GM12875 (cell line): ENCODE data around the gene MGMT.

ENCODE experiments used
- H3K4me3 ChIP-seq: one replicate; pipeline ENCODE4 v1.5.1; 2011; ENCODE audit warnings: low read depth, low read length, control low read depth
- CTCF ChIP-seq: IDR thresholded peaks from 2 replicates; pipeline ENCODE4 v1.5.1; 2011; ENCODE audit warnings: low read depth, mild to moderate bottlenecking, control low read depth, inconsistent platforms, low read length, moderate library complexity, borderline replicate concordance; ENCODE audit not compliant: insufficient read depth

The MGMT gene

GRCh38 chr10:129815898-129816655, 349.0 kb downstream of the MGMT start:
- TF ChIP-seq CTCF, result no peak
- no peak overlapping the region for H3K4me3 ChIP-seq

DNA sequence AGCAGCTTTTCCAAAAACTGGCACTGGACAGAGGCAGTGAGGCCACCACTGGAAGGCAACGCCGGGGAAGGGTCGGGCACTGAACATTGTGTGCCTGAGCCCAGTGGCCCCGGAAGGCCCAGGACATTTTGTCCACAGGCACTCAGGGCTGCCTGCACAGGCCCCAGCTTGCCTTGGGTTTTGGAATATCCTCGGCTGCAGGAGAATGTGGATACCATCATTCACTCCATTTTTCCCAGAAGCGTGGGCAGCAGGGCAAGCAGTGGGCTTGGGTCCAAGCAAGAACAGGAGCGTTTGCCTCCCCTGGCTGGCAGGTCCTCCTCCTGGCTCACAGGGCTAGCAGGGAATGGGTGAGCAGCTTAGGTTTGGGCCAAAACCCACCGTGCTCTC, 349.6 kb downstream of the MGMT start:
- no peak overlapping the region for H3K4me3 ChIP-seq
- TF ChIP-seq CTCF, result no peak
